ENCODE data around the gene NPIPA8.
"Not testable (repeated sequence)": the region's sequence is repeated elsewhere in the genome, so short reads cannot be mapped to it uniquely, and the experiment has no call there.

NPIPA8 gene

DNA sequence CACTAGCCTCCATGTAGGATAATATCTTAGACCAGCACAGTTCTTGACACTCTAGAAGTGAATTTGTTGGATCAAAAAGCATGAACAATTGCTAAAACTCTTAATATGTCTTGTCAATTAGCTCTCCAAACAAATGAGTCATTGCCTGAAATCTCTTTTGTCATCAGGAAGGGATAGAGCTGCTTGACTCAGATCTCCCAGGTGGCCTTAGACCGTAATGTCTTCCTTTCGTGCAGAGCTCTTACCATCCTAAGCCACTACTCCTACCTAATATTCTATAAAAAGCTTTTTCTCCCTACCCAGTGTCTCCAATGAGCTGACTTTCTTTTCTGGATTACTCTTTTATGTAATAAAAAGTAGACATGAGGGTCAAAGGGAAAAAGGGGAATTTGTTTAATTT, 66.4 kb downstream of the NPIPA8 start:
- not testable (repeated sequence) for DNase-seq
